Lung (tissue), 12 donors: ENCODE data around the gene NAP1L1. TPM values are rescaled to one million over a fixed set of nuclear protein-coding genes. Genes with fewer than 3 reads are reported as not detected.

Experiments used
- ATAC-seq: fragments of 200-7000 bp; cut with Tn5 transposase; one replicate; pipeline ENCODE4 v1.9.1; 2020; ENCODE audit warnings: moderate number of reproducible peaks; ENCODE audit not compliant: insufficient read depth, low FRiP score
- DNase-seq, 3 donors: peaks; one replicate each; pipeline ENCODE4 v3.0.0-alpha.2; 2013 to 2017
- H3K27ac ChIP-seq, 2 donors: one replicate each; pipeline ENCODE4 v1.5.1; 2013; ENCODE audit warnings: mild to moderate bottlenecking in 2 of 2, moderate library complexity in 2 of 2, control low read depth in 1 of 2, inconsistent platforms in 1 of 2, low read depth in 1 of 2, low read length in 1 of 2
- H3K27me3 ChIP-seq, 3 donors: one replicate each; pipeline ENCODE4 v1.5.1; 2013; ENCODE audit warnings: low read length in 2 of 3; ENCODE audit not compliant: control insufficient read depth in 3 of 3, insufficient read depth in 3 of 3
- H3K36me3 ChIP-seq, 4 donors: one replicate each; pipeline ENCODE4 v1.5.1; 2013; ENCODE audit warnings: low read length in 4 of 4, mild to moderate bottlenecking in 1 of 4, moderate library complexity in 1 of 4; ENCODE audit not compliant: control insufficient read depth in 4 of 4, insufficient read depth in 4 of 4
- H3K4me1 ChIP-seq, 5 donors: one replicate each; pipeline ENCODE4 v1.5.1; 2013; ENCODE audit warnings: low read length in 5 of 5, mild to moderate bottlenecking in 2 of 5, moderate library complexity in 1 of 5; ENCODE audit not compliant: control insufficient read depth in 5 of 5, insufficient read depth in 5 of 5
- H3K4me3 ChIP-seq: one replicate; pipeline ENCODE4 v1.5.1; 2013; ENCODE audit warnings: mild to moderate bottlenecking, control low read depth, moderate library complexity
- H3K9ac ChIP-seq, 2 donors: one replicate each; pipeline ENCODE4 v1.5.1; 2013; ENCODE audit warnings: low read length in 2 of 2, control low read depth in 1 of 2; ENCODE audit not compliant: insufficient read depth in 1 of 2
- H3K9me3 ChIP-seq, 4 donors: one replicate each; pipeline ENCODE4 v1.5.1; 2013; ENCODE audit warnings: low read length in 3 of 4, mild to moderate bottlenecking in 1 of 4, moderate library complexity in 1 of 4; ENCODE audit not compliant: control insufficient read depth in 4 of 4, insufficient read depth in 3 of 4
- WGBS, 2 donors: extraction: QIAGEN DNeasy Blood & Tissue Kit; methylation state at CpG; one replicate each; pipeline ENCODE4 v1.1.7; 2013; 5-methylcytosine and 5-hydroxymethylcytosine counted together
- polyA plus RNA-seq, 2 donors: library from polyadenylated mRNA; stranded (reverse); fragments of 200-250 nt; gene quantifications; one replicate each; pipeline ENCODE4 v1.2.1, GENCODE V29; 2013
- total RNA-seq, 2 donors: library from RNA; depleted of rRNA in 1 of 2; stranded (reverse); fragments of >200 nt in 1 of 2; gene quantifications; one replicate each; pipeline ENCODE4 v1.2.1, GENCODE V29; 2014 to 2021
- TF ChIP-seq, protein P1 (sequence below): IDR thresholded peaks from 2 replicates; pipeline ENCODE4 v1.5.1; 2012; ENCODE audit warnings: mild to moderate bottlenecking; ENCODE audit errors: control extremely low read depth, extremely low read depth
- donor health status: control.
- donor health status: control.
- donor health status: Bipolar disorder and iron deficiency.
- donor health status: healthy.
- donor health status: DM: yes; HTN: yes; CAD: no.

The NAP1L1 gene
- total and polyA plus RNA-seq, 4 donors: 268 to 515 (median 322) TPM

GRCh38 chr12:76022506-76022905 is 62.0 kb downstream of the NAP1L1 start:
- ATAC-seq (no peak), DNase-seq (no peak)
- Histone ChIP-seq H3K27ac (no peak overlapping the region), H3K36me3 (peaks cover 0 to 7% (median 0%) of the 10 kb centered on the region in 4 donors), H3K27me3 (no peaks in the 10 kb centered on the region), H3K4me3 (no peak overlapping the region), H3K9ac (no peak overlapping the region), H3K4me1 (peaks cover 3 to 35% (median 19%) of the 10 kb centered on the region in 5 donors), H3K9me3 (no peaks in the 10 kb centered on the region)
- WGBS, 2 donors: 93 to 96% methylated on average over 3 of the region's 3 CpGs
- TF ChIP-seq, protein P1, sequence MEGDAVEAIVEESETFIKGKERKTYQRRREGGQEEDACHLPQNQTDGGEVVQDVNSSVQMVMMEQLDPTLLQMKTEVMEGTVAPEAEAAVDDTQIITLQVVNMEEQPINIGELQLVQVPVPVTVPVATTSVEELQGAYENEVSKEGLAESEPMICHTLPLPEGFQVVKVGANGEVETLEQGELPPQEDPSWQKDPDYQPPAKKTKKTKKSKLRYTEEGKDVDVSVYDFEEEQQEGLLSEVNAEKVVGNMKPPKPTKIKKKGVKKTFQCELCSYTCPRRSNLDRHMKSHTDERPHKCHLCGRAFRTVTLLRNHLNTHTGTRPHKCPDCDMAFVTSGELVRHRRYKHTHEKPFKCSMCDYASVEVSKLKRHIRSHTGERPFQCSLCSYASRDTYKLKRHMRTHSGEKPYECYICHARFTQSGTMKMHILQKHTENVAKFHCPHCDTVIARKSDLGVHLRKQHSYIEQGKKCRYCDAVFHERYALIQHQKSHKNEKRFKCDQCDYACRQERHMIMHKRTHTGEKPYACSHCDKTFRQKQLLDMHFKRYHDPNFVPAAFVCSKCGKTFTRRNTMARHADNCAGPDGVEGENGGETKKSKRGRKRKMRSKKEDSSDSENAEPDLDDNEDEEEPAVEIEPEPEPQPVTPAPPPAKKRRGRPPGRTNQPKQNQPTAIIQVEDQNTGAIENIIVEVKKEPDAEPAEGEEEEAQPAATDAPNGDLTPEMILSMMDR: no peak

DNA sequence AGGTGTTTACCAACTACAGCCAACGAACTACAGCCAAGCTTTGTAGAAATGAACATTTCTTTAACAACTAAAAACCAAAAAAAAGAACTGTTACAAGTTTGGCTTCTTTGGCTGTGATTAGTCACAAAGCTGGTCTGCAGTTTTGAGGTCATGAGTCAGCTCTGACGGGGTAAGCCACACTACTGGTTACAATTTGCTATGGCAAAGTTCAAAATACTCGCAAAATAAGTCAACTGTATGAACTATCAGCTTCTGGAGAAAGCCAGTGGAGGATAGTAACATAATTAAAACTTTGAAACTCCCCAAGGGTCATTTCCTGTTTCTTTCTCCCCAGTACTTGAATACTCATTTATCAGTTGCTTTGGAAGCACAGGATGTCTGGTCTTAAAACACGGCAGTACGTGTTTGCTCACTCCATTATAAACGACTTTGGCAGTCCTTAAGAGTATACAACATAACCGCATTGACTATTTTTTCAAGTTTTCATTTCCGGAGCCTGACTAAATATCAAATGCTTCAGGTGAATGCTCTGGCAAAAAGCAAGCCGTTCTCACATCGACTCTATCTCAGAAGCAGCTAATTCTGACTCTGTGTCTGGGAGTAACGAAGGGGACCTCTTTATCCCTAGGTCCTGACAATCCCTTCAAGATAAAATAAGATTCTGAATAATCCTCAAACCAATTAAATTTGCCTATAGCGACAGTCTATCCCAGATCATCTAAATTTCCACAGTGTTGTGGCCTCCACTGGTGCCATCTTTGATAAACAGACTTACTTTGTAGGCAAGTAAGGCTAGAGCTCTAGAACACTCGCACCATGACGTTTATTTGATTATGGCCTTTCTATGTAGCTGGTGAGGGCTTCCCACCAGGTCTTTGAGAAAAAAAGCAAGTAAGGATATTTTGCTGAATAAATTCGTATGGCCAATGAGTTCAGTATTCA is 63.5 kb downstream of the NAP1L1 start:
- TF ChIP-seq, protein P1: no peak
- Histone ChIP-seq H3K9me3 (no peaks in the 10 kb centered on the region), H3K4me1 (peaks cover 0 to 21% (median 7%) of the 10 kb centered on the region in 5 donors), H3K27ac (peak overlapping the region; percentile 37 to 75), H3K9ac (no peak overlapping the region), H3K4me3 (no peak overlapping the region), H3K27me3 (no peaks in the 10 kb centered on the region), H3K36me3 (no peaks in the 10 kb centered on the region)
- peak; percentile 63 for ATAC-seq
- 39 to 49% methylated on average over 15 of the region's 15 CpGs for WGBS, 2 donors
- peak in 2 of 3 donors; percentile 57 to 77 for DNase-seq

- no peaks in the 10 kb centered on the region for H3K36me3 ChIP-seq
- no peak for DNase-seq
- peak overlapping the region; percentile 1 to 75 for H3K27ac ChIP-seq
- H3K9me3 ChIP-seq: no peaks in the 10 kb centered on the region
- TF ChIP-seq, protein P1: no peak
- WGBS, 2 donors: 32 to 46% methylated on average over 5 of the region's 5 CpGs
- peaks cover 0 to 21% (median 7%) of the 10 kb centered on the region in 5 donors for H3K4me1 ChIP-seq
- H3K4me3 ChIP-seq: no peak overlapping the region
- H3K9ac ChIP-seq: no peak overlapping the region
- ATAC-seq: peak; percentile 35
- H3K27me3 ChIP-seq: no peaks in the 10 kb centered on the region
These were observed 64.2 kb downstream of the NAP1L1 start for GRCh38 chr12:76020281-76020680.
